Fibroblast of skin of right biceps (primary cell): ENCODE results near the gene PCNX2.

Experiments used
- DNase-seq: peaks from one replicate; pipeline ENCODE4 v3.0.0-alpha.2; 2013

Gene PCNX2

GRCh38 chr1:233256789-233257188 is 38.7 kb downstream of the PCNX2 start:
- no peak for DNase-seq

DNA sequence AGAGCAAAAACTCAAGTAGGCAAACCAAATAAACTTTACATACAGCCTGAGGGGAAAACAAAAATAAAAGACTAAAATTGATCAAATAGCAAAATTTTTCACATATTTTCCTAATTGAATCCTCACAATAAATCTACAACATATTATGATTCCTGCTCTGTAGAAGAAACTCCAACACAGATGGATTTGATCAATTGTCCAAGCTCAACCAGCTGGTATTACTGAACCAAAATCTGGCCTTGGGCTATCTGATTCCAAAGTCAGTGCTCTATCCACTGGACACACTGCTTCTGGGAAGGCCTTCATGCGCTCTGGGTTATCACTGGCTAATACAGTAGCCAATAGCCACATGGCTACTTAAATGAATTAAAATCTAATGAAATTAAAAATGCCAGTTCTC is 39.3 kb downstream of the PCNX2 start:
- no peak for DNase-seq

DNA sequence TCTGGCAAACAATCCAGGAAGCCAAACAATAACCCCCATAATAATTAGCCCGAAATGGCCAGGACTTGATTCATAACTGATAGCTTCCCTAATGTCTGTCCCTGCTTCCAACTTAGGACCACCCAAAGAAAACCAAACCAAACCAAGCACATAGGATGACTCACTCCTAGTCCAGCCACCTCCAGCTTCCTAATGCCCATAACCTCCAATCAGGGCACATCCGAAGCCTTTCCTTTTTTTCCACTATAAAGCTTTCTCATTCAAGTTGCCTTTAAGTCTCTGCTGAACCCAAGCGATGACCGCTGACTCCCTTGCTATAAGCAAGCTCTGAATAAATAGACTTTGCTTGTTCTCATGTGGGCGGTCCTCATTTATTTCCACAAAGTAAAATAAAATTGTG is 40.4 kb downstream of the PCNX2 start:
- no peak for DNase-seq

DNA sequence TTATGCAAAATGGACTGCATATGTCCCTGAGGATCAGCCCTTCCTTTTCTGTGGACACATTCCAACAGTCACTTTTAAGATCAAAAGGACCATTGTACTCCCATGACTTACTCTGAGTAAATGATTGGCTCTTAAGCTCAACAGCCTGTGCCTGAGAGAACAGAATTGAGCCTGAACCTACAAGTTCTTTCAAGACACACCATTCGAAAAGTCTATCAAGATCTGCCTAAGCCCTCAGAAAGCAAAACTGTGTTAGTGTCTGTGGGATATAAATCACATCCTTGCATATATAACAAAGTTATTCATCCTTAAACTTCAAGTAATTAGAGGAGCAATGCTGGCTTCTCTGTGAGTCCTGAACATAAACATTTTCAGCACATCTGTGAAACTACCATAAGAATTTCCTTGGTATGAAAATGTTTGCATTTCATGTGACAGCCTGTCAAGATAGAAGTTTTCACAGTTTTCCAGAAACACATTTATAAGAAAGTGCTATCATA is 41.6 kb downstream of the PCNX2 start:
- DNase-seq, result peak; percentile 22

- no peak for DNase-seq
Observed at GRCh38 chr1:233253231-233253831, 42.2 kb downstream of the PCNX2 start.

DNA sequence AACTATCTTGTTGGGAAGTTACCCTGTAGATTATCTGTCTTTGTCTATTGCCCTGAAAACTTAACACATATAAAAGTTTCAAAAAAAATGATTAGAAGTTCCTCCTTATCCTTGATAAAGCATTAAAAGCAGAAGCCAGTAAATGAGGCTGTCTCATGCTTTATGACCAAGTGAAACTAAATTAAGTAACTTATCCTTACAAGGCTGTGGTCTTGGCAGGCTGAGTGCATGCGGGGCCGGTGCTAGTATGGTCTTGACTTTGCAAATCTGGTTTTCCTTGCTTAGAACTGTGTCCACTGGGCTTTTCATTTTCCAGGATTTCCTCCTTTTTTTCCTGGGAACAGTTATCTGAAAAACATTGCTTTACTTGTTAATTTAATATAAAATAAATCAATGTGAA is 43.1 kb downstream of the PCNX2 start:
- no peak for DNase-seq

DNA sequence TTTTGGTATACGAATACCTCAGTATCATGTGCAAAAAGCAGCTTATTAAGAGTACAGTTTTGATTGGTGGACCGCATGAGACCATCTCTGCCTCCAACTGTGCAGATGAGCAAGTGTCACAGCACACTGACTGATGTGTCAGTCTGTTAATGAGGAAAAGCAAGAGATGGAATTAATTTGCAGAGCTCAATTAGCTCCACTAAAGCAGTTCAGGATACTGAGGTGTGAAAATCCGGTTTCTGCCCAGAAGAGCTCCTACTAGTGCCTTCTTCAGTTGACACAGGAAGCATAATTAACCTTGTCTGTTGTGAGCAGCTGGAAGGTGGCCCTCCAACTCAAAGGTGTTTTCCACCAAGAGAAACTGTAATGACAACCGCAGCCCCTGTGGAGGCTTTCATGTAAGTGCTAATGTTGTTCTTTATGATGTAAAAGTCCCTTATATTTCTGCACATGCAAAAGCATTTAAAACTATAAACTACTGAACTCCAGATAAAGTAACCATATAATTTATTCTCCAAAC is 44.3 kb downstream of the PCNX2 start:
- DNase-seq, result no peak

GRCh38 chr1:233248014-233248413 is 47.5 kb downstream of the PCNX2 start:
- no peak for DNase-seq

DNA sequence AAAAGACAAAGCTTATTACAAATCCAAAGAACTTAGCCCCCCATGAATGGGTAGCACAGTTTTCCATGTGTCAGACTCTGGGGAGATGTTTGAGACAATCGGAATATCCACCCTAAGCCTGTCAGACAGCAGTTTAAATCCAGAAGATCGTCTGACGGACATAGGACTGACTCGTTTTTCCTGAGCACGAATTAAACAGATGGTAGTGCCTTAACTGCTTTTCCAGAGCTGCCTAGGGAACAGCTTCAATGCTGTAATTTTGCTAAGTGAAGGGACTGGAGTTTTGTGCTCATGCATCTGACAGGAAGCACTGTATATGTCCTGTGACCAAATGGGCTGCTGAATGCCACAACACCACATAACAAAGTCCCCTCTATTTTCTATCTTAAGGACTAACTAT is 48.6 kb downstream of the PCNX2 start:
- DNase-seq, result no peak

DNA sequence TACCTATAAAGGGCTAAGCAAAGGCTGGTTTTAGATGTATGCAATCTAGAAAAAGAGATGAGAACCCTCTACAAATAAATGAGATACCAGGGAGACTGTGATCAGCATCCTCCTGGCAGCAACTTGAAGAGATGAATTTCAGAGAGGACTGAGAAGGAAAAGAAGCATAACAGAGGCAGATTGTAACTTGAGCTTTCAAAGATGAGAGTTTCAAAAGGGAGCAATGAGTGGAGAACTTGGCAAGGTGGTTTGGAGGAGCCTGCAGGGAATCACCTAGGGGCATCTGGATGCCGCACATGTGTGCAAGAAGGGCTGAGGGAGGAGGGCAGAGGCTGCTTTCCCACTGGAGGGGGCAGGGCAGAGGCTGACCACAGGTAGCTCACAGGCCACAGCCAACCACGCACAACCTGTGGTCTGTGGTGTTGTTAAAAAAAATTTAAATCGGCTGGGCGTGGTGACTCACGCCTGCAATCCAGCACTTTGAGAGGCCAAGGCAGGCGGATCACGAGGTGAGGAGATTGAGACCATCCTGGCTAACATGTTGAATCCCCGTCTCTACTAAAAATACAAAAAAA is 50.2 kb downstream of the PCNX2 start:
- no peak for DNase-seq

- peak; percentile 47 for DNase-seq
Observed at GRCh38 chr1:233244183-233244582, 51.3 kb downstream of the PCNX2 start.

DNA sequence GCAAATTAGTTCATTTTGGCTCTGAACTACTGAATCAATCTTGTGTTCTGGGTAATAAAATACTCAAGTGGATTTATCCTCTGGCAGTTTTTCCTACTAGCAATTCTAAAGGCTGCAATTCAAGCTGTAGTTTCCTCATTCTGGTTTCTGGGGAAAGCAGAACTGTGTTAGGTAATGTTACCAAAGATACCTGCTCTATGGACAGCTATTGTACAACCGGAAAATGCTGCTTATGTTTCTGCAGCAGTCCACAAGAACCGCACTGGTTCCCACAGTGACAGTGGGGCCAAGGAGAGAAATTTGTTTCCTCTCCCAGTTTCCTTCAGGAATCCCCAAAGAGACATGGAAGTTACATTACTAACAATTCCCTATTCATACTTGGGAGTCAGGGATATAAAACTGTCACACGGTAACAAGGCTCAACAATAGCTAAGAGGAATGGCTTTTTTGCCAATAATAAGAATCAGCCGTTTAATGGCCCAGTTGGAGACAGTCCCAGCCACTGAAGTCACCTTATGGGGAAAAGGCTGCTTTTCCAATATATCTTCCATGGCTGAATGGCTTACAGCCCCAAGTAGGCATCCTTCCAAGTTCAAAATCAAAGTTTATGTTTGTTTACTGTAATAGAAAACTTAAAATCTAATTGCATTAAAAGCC is 52.6 kb downstream of the PCNX2 start:
- no peak for DNase-seq

- no peak for DNase-seq
Observed at GRCh38 chr1:233241759-233242158, 53.8 kb downstream of the PCNX2 start.

DNA sequence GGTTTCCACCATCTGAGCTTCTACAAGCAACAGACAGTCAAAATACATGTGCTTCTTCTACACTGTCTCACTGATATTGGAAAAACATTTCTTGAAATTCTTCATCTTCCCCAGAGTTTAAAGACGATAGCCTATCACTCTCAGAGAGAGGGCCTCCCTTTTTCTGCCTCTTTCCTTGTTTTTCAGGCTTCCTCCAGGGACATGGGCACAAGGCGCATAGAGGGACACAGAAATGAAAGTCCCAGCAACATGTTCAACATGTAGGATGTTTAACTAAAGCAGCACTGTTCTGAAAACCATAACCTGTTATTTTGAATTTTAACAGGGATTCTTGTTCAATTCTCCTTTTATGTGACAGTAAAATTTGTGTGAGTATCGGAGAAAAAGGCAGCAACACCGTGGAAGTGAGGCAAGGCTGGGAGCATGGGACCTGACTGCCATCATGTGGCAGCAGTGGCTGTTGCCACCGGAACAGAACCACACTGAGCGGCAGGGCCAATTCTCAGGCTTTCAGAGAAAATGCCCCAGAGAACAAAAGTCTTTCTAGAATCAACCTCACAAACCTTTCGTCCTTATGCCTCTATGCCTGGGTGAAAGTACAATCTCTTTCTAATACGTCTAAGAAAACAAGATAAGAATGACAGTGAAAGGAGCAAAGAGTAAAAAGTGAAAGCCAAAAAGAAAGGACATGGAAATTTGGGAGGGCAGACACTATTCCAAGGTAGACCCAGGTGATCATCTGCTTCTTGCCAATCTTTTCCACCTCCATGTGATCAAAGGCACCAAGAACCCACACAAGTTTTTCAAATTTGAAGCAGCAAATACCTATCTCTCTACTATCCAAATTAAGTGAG is 54.5 kb downstream of the PCNX2 start:
- peak; percentile 56 for DNase-seq

- DNase-seq, result peak; percentile 61
Observed at GRCh38 chr1:233240371-233240770, 55.2 kb downstream of the PCNX2 start.

DNA sequence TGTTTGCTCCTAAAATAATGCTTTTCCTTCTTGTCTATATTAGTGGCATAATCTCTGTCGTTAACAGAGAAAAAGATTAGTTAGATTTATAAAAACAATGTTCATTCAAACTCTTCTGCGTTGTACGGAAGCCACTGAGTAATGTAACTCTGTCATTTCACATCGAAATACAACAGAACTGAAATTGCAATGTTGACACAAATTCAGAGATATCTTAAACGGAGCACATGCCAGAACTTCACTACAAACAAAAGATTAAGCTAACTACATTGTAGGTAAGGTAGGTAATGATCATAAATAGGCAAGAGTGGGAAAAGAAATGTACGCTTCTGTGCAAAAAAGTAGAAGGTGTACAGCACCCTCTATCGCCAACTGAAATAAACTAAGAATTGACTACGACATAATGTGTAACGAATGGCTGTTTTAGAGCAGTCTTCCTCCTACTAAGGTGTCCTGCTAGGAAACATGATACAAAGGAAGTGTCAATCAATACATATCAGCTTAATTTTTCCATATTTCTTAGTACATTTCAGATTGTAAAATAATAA is 56.6 kb downstream of the PCNX2 start:
- peak; percentile 9 for DNase-seq

DNA sequence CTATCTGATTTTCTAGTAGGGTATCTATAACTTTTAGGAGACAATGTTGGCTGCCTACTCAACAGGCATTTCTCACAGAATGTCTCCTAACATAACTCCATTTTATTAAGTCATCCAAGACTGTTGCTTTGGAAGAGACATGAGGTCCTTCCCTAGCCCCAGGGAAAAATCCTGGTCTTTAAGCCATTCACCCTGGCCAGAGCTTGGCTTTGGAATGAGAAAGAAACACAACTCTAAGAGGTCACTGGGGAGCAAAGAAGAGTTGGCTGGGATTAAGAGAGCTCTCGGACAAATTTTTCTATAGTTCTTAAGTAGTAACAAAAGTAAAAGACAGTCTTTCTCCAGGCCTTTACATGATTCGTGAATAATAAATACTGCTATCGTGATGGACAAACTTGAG is 57.9 kb downstream of the PCNX2 start:
- DNase-seq, result no peak

- DNase-seq, result no peak
Observed at GRCh38 chr1:233233508-233234040, 62.0 kb downstream of the PCNX2 start.

DNA sequence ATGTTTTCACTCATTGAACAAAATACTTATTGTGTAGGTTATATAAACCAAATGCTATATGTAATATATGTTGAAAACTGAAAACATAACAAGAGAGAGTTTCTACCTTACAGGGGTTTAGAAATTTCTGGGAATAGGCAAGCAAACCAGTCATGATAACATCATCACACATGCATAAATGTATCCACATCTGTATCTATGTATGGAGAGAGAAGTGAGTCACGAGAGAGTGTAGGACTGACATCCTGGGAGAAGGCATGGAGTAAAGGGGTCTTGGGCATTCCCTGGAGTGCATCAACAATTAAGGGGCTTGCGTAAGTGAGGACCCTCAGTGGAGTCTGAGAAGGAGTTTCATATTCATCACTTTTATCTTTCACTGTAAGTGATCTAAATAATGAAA is 65.5 kb downstream of the PCNX2 start:
- peak; percentile 38 for DNase-seq

- DNase-seq, result peak; percentile 33
Observed at GRCh38 chr1:233229288-233229687, 66.2 kb downstream of the PCNX2 start.

GRCh38 chr1:233227930-233228465 is 67.5 kb downstream of the PCNX2 start:
- DNase-seq, result no peak

GRCh38 chr1:233224311-233224710 is 71.2 kb downstream of the PCNX2 start:
- DNase-seq, result peak; percentile 5
